Measurements from ENCODE around the gene WDR5.

The WDR5 gene

GRCh38 chr9:134189470-134190231, 53.8 kb downstream of the WDR5 start:
- DNase-seq, result no peak

GRCh38 chr9:134190232-134191121, 54.6 kb downstream of the WDR5 start:
- no peak for DNase-seq

- DNase-seq, result no peak
Observed at GRCh38 chr9:134191455-134192209, 55.8 kb downstream of the WDR5 start.

- DNase-seq, result no peak
Observed at GRCh38 chr9:134192311-134192950, 56.5 kb downstream of the WDR5 start.

GRCh38 chr9:134192951-134193731, 57.3 kb downstream of the WDR5 start:
- DNase-seq, result no peak

- no peak for DNase-seq
Observed at GRCh38 chr9:134193912-134194535, 58.1 kb downstream of the WDR5 start.

GRCh38 chr9:134195558-134195957, 59.7 kb downstream of the WDR5 start:
- DNase-seq, result no peak

GRCh38 chr9:134196911-134197310, 61.0 kb downstream of the WDR5 start:
- no peak for DNase-seq

- no peak for DNase-seq
Observed at GRCh38 chr9:134198791-134199190, 62.9 kb downstream of the WDR5 start.

- no peak for DNase-seq
Observed at GRCh38 chr9:134200730-134201129, 64.8 kb downstream of the WDR5 start.

GRCh38 chr9:134203224-134203623, 67.3 kb downstream of the WDR5 start:
- no peak for DNase-seq

- no peak for DNase-seq
Observed at GRCh38 chr9:134204041-134204440, 68.2 kb downstream of the WDR5 start.

- DNase-seq, result no peak
Observed at GRCh38 chr9:134204991-134205578, 69.2 kb downstream of the WDR5 start.

GRCh38 chr9:134205672-134206310, 69.9 kb downstream of the WDR5 start:
- DNase-seq, result no peak

- DNase-seq, result no peak
Observed at GRCh38 chr9:134206311-134207300, 70.7 kb downstream of the WDR5 start.

GRCh38 chr9:134208310-134208841, 72.5 kb downstream of the WDR5 start:
- no peak for DNase-seq

GRCh38 chr9:134208981-134209725, 73.3 kb downstream of the WDR5 start:
- no peak for DNase-seq
